NOMO-1 treated with DMSO at 0.1 percent for 48 hours (cell line): Measurements from ENCODE around the gene CBFA2T2.
"Not testable (repeated sequence)": the region's sequence is repeated elsewhere in the genome, so short reads cannot be mapped to it uniquely, and the experiment has no call there.

Source experiments
- DNase-seq: peaks from one replicate; lab custom pipeline; 2025; ENCODE audit not compliant: unreplicated experiment; lab: John Stamatoyannopoulos, UW

Gene CBFA2T2

DNA sequence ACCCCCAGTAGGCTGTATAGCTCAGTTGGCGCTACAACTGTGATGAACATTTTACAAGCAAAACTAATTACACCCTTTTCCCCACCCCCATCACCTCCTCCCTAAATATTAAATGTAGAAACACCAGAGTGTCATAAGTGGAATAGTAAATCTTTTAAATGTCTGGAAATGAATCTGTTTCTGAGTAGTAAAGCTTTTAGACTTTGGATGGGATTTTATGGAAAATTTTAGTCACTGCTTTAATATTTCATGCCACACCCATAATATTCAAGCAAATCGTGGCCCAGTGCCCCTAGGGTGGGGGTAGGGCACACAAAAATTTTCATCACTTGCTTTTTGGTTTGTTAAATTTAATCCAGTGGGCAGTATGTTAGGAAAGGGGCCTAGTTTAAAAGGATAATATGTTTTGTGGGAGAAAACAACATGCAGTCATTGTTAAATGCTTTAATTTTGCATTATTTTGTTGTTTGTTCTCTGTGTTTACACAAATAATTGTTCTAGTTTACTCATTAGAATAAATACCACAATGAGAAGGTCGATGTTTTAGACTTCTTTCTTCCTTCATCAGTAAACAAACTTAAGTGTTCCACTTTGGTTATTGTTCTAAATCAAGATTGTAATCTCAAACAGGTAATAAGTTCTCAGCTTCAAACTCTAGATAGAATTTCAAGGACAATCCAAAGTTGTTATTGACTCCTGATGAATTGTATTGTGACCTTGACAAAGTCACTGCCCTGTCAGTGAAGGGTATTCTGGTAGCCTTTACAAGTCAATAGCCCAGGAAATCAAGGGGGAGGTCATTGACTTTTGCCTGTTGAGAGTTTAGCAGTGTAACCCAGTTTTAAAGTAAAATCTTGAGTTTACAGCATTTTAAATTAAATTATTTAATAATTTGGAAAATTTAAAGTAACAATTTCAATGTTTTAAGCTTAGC is 79.2 kb downstream of the CBFA2T2 start:
- DNase-seq = no peak

- DNase-seq = no peak
Observed at GRCh38 chr20:33569802-33570391, 80.0 kb downstream of the CBFA2T2 start.

GRCh38 chr20:33570743-33571142 is 80.8 kb downstream of the CBFA2T2 start:
- no peak for DNase-seq

DNA sequence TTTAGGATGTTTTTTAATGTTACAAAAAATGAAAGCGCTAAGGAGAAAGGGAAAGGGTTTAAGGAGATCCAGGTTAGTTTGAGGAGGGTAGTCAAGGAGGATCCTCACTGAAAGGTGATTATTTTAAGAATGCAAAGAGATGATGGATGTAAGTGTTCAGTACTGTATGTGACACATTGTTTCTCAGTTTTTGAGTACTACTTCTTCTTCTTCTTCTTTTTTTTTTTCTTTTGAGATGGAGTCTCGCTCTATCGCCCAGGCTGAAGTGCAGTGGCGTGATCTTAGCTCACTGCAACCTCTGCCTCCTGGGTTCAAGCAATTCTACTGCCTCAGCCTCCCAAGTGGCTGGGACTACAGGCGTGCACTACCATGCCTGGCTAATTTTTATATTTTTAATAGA is 83.4 kb downstream of the CBFA2T2 start:
- DNase-seq = not testable (repeated sequence)

DNA sequence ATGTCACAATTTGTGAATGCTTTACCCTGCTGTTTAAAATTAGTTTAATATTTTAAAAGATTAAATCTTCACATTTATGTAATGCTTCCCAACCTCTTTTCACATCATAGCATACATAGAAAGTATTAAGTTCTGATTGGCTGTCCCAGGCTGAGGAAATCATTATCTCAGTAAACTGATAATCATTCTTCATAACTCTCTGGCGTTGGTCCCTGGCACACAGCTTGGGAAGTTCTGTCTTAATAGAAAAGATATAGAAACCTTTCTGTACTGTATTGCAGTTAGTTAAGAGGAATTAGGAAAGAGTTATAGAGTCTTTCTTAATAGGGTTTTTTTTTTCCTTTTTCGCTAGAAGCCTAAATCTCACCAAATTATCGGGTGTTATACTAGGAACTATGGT is 85.4 kb downstream of the CBFA2T2 start:
- no peak for DNase-seq

DNA sequence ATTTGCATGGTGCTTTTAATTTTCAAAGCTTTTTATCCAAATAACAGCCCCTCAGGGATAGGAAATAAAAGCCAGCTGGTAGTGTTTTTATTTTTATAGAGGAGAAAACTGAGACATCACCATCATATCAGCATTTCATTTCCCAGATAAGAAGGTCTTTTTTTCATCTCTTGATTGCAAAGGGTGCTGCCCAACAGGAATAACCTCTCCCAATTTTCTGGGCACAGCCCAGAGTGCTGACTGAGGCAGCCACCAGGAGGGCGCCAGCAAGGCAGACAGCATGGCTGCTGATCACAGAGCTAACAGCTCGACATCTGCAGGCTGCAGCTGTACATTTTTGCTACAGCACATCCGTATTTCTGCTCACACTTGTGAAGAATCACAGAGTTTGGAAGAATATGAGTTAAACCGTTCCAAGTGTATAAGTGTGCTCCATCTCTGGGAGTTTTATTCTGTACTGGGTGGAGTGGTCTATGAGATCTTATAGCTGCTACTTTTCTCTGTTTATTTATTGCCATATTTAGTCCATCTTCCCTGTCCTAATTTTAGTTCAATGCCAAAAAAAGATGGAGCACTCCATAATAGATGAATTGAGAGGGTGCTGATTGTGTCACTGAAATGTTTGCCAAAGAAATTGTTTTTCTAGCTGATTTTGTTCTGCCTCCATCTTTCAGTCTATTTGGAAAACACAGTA is 86.7 kb downstream of the CBFA2T2 start:
- DNase-seq = no peak

GRCh38 chr20:33578510-33578909 is 88.6 kb downstream of the CBFA2T2 start:
- no peak for DNase-seq

DNA sequence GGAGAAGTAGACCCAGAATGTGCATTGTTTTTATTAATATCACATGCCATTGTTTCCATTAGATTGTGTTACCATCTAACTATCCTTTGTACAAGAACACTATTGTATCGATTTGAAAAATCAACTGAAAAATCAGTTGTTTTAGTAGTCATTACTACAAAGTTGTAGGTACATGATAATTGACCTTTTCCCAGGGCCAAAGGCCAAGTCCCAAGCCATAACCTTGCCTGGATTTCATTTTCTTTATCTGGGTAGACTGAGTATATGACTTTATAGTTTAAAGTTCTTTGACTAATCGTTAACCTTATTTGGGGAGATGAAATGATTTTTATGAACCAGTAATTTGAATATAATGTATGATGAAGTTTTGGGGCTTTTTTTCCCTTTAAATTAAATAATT is 93.2 kb downstream of the CBFA2T2 start:
- no peak for DNase-seq

DNA sequence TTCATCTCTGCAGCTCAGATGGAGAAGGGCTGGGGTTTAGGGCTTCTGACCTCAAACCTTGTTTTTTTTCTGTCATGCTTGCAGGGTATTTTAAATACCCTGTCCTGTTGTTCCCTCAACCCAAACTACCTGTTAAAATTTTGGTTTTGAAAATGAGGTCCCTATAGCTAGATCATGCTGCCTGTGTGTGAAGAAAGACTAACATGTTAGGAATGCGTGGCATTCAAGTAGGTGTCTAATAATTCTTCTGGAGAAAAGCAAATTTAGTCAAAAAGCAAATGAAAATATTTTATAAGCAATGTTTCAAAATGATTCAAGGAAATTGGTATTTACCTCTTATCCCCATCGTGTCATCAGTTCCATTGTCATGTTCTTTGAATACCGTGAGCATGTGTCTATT is 95.1 kb downstream of the CBFA2T2 start:
- DNase-seq = no peak

- DNase-seq = no peak
Observed at GRCh38 chr20:33585413-33585812, 95.5 kb downstream of the CBFA2T2 start.

GRCh38 chr20:33589059-33589458 is 99.2 kb downstream of the CBFA2T2 start:
- DNase-seq = no peak

- DNase-seq = not testable (repeated sequence)
Observed at GRCh38 chr20:33591901-33592300, 102.0 kb downstream of the CBFA2T2 start.

GRCh38 chr20:33594743-33595142 is 104.8 kb downstream of the CBFA2T2 start:
- no peak for DNase-seq

DNA sequence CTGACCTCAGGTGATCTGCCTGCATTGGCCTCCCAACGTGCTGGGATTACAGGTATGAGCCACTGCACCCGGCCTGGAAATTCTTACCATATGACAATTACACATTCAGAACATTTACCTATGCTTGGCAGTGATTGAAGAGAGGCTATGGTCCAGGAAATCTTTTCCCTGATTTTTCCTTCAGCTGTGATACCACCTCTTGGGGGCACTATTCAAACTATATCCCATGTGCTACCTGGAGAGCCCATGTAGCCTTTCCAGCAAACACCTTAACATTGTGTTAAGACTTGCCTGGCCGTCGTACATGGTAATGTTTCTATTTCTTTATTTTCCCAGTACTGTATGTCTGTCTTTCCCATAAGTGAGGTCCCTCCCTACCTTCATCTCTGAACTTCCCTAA is 110.5 kb downstream of the CBFA2T2 start:
- no peak for DNase-seq

GRCh38 chr20:33600981-33601380 is 111.1 kb downstream of the CBFA2T2 start:
- no peak for DNase-seq

DNA sequence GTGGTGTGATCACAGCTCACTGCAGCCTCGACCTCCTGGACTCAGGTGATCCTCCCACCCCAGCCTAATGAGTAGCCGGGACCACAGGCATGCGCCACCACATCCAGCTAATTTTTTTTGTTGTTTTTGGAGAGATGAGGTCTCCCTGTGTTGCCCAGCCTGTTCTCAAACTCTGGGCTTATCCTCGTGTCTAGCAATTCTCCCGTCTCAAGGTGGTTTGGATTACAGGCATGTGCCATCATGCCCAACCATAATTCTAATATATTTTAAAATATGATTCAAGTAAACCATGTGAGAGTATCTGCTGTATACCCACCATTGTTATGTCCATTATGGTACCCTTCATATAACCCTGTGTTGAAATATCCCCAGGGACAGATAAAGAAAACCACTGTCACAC is 112.0 kb downstream of the CBFA2T2 start:
- no peak for DNase-seq

GRCh38 chr20:33602826-33603590 is 113.1 kb downstream of the CBFA2T2 start:
- no peak for DNase-seq

- DNase-seq = no peak
Observed at GRCh38 chr20:33604084-33604990, 114.4 kb downstream of the CBFA2T2 start.

DNA sequence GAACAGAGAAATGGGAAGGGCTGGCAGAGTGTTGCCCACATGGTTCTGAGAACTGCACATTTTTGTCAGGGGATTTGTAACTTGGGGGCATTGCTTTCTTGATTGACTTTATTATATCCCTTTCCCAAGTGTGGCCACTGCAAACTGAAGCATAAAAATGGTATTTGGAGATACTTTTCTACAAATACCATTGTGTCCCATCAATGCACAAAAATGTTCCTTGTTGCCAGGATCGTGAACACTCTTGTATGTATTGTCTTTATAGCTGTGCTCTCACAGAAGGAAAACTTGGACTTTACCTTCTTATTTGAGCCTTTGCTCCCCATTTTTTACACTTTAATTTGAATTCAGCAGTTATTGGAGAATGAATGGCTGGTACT is 115.1 kb downstream of the CBFA2T2 start:
- no peak for DNase-seq

GRCh38 chr20:33606118-33606771 is 116.3 kb downstream of the CBFA2T2 start:
- DNase-seq = peak; percentile 11
